ENCODE measurements around the gene CBX4.
"Not testable (repeated sequence)": the region's sequence is repeated elsewhere in the genome, so short reads cannot be mapped to it uniquely, and the experiment has no call there.

The CBX4 gene

GRCh38 chr17:79859676-79860615 lies 20.7 kb upstream of the CBX4 start:
- DNase-seq = no peak

- DNase-seq = no peak
Measured at GRCh38 chr17:79857095-79857494, 17.9 kb upstream of the CBX4 start.

GRCh38 chr17:79855331-79856124 lies 16.3 kb upstream of the CBX4 start:
- no peak for DNase-seq

GRCh38 chr17:79854080-79855060 lies 15.1 kb upstream of the CBX4 start:
- no peak for DNase-seq

- DNase-seq = not testable (repeated sequence)
Measured at GRCh38 chr17:79853168-79853567, 13.9 kb upstream of the CBX4 start.

- no peak for DNase-seq
Measured at GRCh38 chr17:79852748-79853147, 13.5 kb upstream of the CBX4 start.

GRCh38 chr17:79851461-79851817 lies 12.2 kb upstream of the CBX4 start:
- DNase-seq = no peak

- no peak for DNase-seq
Measured at GRCh38 chr17:79850571-79851460, 11.6 kb upstream of the CBX4 start.

GRCh38 chr17:79849953-79850352 lies 10.7 kb upstream of the CBX4 start:
- no peak for DNase-seq

- no peak for DNase-seq
Measured at GRCh38 chr17:79848370-79848766, 9.1 kb upstream of the CBX4 start.

GRCh38 chr17:79847698-79848369 lies 8.6 kb upstream of the CBX4 start:
- no peak for DNase-seq

GRCh38 chr17:79845601-79845949 lies 6.3 kb upstream of the CBX4 start:
- DNase-seq = no peak

GRCh38 chr17:79844869-79845600 lies 5.8 kb upstream of the CBX4 start:
- DNase-seq = peak; percentile 71

GRCh38 chr17:79843816-79844800 lies 4.9 kb upstream of the CBX4 start:
- DNase-seq = no peak

- DNase-seq = no peak
Measured at GRCh38 chr17:79843474-79843815, 4.2 kb upstream of the CBX4 start.

- peak; percentile 55 for DNase-seq
Measured at GRCh38 chr17:79842656-79843473, 3.6 kb upstream of the CBX4 start.

- DNase-seq = peak; percentile 42
Measured at GRCh38 chr17:79842136-79842655, 3.0 kb upstream of the CBX4 start.
